ENCODE data around the gene CFAP221. TPM values are rescaled to one million over a fixed set of nuclear protein-coding genes. Genes with fewer than 3 reads are reported as not detected.
A peak's percentile ranks its signal among the peaks of the same experiment; 100 is the strongest.

The CFAP221 gene
- total RNA-seq, 2 experiments from 2014 or later = not detected

GRCh38 chr2:119694470-119694844 is 150.2 kb downstream of the CFAP221 start:
- no TSS peak for BruUV-seq (replicated peaks)
- Histone ChIP-seq H3K9me3 (ENCODE audit: low read length) (no peaks in the 10 kb centered on the region), H3K4me1 (ENCODE audit: insufficient read depth, low read length, poor library complexity, severe bottlenecking) (peaks cover 47% of the 10 kb centered on the region), H3K79me2 (ENCODE audit: insufficient read depth, low read depth, low read length) (no peaks in the 10 kb centered on the region), H2AFZ (ENCODE audit: low read length) (no peak overlapping the region), H4K20me1 (ENCODE audit: insufficient read depth, low read length) (no peaks in the 10 kb centered on the region), H3K4me3 (ENCODE audit: low read depth, low read length, poor library complexity, severe bottlenecking) (no peak overlapping the region), H3K4me2 (ENCODE audit: low read length) (no peak overlapping the region), H3K27ac (ENCODE audit: low read depth, low read length, poor library complexity, severe bottlenecking) (no peak overlapping the region), H3K9me2 (ENCODE audit: insufficient read depth, low read length) (no peaks in the 10 kb centered on the region), H3K36me3 (ENCODE audit: insufficient read depth, low read length) (no peaks in the 10 kb centered on the region)
- no peak for TF ChIP-seq EZH2phosphoT487 (IDR thresholded peaks at IDR 0.05; ENCODE audit: borderline replicate concordance, low read depth, low read length)
- TF ChIP-seq, protein P1, sequence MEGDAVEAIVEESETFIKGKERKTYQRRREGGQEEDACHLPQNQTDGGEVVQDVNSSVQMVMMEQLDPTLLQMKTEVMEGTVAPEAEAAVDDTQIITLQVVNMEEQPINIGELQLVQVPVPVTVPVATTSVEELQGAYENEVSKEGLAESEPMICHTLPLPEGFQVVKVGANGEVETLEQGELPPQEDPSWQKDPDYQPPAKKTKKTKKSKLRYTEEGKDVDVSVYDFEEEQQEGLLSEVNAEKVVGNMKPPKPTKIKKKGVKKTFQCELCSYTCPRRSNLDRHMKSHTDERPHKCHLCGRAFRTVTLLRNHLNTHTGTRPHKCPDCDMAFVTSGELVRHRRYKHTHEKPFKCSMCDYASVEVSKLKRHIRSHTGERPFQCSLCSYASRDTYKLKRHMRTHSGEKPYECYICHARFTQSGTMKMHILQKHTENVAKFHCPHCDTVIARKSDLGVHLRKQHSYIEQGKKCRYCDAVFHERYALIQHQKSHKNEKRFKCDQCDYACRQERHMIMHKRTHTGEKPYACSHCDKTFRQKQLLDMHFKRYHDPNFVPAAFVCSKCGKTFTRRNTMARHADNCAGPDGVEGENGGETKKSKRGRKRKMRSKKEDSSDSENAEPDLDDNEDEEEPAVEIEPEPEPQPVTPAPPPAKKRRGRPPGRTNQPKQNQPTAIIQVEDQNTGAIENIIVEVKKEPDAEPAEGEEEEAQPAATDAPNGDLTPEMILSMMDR (conservative IDR thresholded peaks at IDR 0.05; ENCODE audit: low read length) = no peak
- intact Hi-C loops (cut with micrococcal nuclease; ENCODE audit: unreplicated experiment) = no loop called here
- POLR2A ChIA-PET = interaction anchor here (0.8 kb wide), 1 partner anchor 14 kb away, joined by 3 read pairs; no protein-coding TSS in a partner anchor
- CTCF ChIA-PET (ENCODE audit: unreplicated experiment) = no interaction called here
- DNase-seq (ENCODE audit: low spot score) = no peak

DNA sequence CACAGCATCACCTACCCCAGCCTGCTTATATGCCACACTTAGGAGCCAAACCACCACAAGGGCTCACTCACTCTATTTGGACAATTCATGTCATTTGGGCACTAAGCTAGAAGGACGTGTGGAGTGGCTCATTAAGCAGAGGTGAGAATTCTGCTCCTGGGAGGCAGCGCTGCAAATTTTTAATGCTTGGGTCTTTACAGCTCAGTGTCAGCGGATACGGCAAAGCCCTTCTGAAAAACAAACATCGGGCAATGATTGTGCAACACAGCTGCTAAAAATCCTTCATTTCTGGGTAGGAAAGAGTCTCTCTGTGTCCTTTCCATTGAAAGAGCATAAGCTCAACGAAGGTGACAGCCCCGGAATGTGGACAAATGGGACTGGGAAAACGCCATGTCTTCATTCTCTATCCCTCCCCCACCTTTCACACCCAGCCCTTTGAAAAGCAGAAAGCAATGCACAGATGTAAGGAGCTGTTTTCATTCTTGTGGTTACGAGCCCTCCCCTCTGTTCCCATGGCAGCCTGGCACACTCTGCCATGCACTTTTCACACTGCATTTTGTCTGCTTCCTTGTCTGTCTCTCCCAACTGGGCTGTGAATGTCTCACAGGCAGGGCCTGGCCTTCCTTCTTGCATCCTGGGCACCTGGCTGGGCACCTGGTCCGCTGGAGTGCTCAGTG is 150.7 kb downstream of the CFAP221 start:
- H3K4me3 ChIP-seq (ENCODE audit: low read depth, low read length, poor library complexity, severe bottlenecking) = no peak overlapping the region
- H3K36me3 ChIP-seq (ENCODE audit: insufficient read depth, low read length) = no peaks in the 10 kb centered on the region
- no peaks in the 10 kb centered on the region for H3K79me2 ChIP-seq (ENCODE audit: insufficient read depth, low read depth, low read length)
- intact Hi-C loops (cut with micrococcal nuclease; ENCODE audit: unreplicated experiment) = loop anchor here (5.0 kb wide), 2 partner anchors 53 to 317 kb away; partner anchors contain the start of gene EPB41L5
- H3K4me1 ChIP-seq (ENCODE audit: insufficient read depth, low read length, poor library complexity, severe bottlenecking) = peaks cover 47% of the 10 kb centered on the region
- ChIA-PET CTCF (ENCODE audit: unreplicated experiment) (no interaction called here), POLR2A (interaction anchor here (0.8 kb wide), 1 partner anchor 15 kb away, joined by 3 read pairs; no protein-coding TSS in a partner anchor)
- no peaks in the 10 kb centered on the region for H3K9me2 ChIP-seq (ENCODE audit: insufficient read depth, low read length)
- TF ChIP-seq, protein P1 (conservative IDR thresholded peaks at IDR 0.05; ENCODE audit: low read length) = no peak
- TF ChIP-seq EZH2phosphoT487 (IDR thresholded peaks at IDR 0.05; ENCODE audit: borderline replicate concordance, low read depth, low read length) = no peak
- H4K20me1 ChIP-seq (ENCODE audit: insufficient read depth, low read length) = no peaks in the 10 kb centered on the region
- H3K9me3 ChIP-seq (ENCODE audit: low read length) = no peaks in the 10 kb centered on the region
- no peak for DNase-seq (ENCODE audit: low spot score)
- H3K27ac ChIP-seq (ENCODE audit: low read depth, low read length, poor library complexity, severe bottlenecking) = no peak overlapping the region
- H2AFZ ChIP-seq (ENCODE audit: low read length) = no peak overlapping the region
- H3K4me2 ChIP-seq (ENCODE audit: low read length) = peak overlapping the region; percentile 14; the same call in 1 of the 2 replicates
- BruUV-seq (replicated peaks) = no TSS peak

GRCh38 chr2:119696005-119696404 is 151.8 kb downstream of the CFAP221 start:
- CTCF ChIA-PET (ENCODE audit: unreplicated experiment) = no interaction called here
- BruUV-seq (replicated peaks) = no TSS peak
- H3K4me2 ChIP-seq (ENCODE audit: low read length) = peak overlapping the region; percentile 76
- H3K27ac ChIP-seq (ENCODE audit: low read depth, low read length, poor library complexity, severe bottlenecking) = no peak overlapping the region
- no peaks in the 10 kb centered on the region for H3K36me3 ChIP-seq (ENCODE audit: insufficient read depth, low read length)
- POLR2A ChIA-PET = interaction anchor here (1.2 kb wide), 1 partner anchor 17 kb away, joined by 10 read pairs; the partner anchor contains the start of gene TMEM177
- H3K4me3 ChIP-seq (ENCODE audit: low read depth, low read length, poor library complexity, severe bottlenecking) = no peak overlapping the region
- TF ChIP-seq, protein P1 (conservative IDR thresholded peaks at IDR 0.05; ENCODE audit: low read length) = no peak
- no peak for TF ChIP-seq EZH2phosphoT487 (IDR thresholded peaks at IDR 0.05; ENCODE audit: borderline replicate concordance, low read depth, low read length)
- H3K79me2 ChIP-seq (ENCODE audit: insufficient read depth, low read depth, low read length) = no peaks in the 10 kb centered on the region
- H3K9me2 ChIP-seq (ENCODE audit: insufficient read depth, low read length) = no peaks in the 10 kb centered on the region
- H4K20me1 ChIP-seq (ENCODE audit: insufficient read depth, low read length) = no peaks in the 10 kb centered on the region
- H3K9me3 ChIP-seq (ENCODE audit: low read length) = no peaks in the 10 kb centered on the region
- intact Hi-C loops (cut with micrococcal nuclease; ENCODE audit: unreplicated experiment) = loop anchor here (5.0 kb wide), 2 partner anchors 54 to 316 kb away; partner anchors contain the start of gene EPB41L5
- DNase-seq (ENCODE audit: low spot score) = no peak
- H2AFZ ChIP-seq (ENCODE audit: low read length) = no peak overlapping the region
- peaks cover 47% of the 10 kb centered on the region for H3K4me1 ChIP-seq (ENCODE audit: insufficient read depth, low read length, poor library complexity, severe bottlenecking)
